Adrenal gland (tissue), 5 donors: ENCODE measurements around the gene TSSC4.

Experiments used
- CTCF ChIP-seq, 6 experiments: fragments of 450-650 bp in 4 of 6; fragments of 200-600 bp in 2 of 6; sonication (generic) in 1 of 6; IDR thresholded peaks; 1 replicate in 5 of 6; 2 replicates in 1 of 6; pipeline versions ENCODE4 v1.5.1 to v1.8.0; 2016 to 2021; ENCODE audit warnings: antibody characterized with exemption in 6 of 6, mild to moderate bottlenecking in 2 of 6, moderate library complexity in 1 of 6
- POLR2A ChIP-seq, 2 donors: fragments of 450-650 bp; IDR thresholded peaks; one replicate each; pipeline ENCODE4 v1.6.1; 2017; ENCODE audit warnings: antibody characterized with exemption in 2 of 2, mild to moderate bottlenecking in 2 of 2, moderate library complexity in 1 of 2
- donor health status: DM: no; HTN: no; CAD: no.

GRCh38 chr11:2409126-2409525, 8.6 kb downstream of the TSSC4 start:
- no peak for TF ChIP-seq CTCF (IDR thresholded peaks at IDR 0.05)
- no peak for TF ChIP-seq POLR2A (IDR thresholded peaks at IDR 0.05)
